ENCODE results near the gene ZNF266. TPM values are rescaled to one million over a fixed set of nuclear protein-coding genes. Genes with fewer than 3 reads are reported as not detected.

Gene ZNF266
- total RNA-seq, 1 donor from 2014 or later: 10.4 TPM

Other genes starting within 250 kb of the ZNF266 start
- not detected for gene OR7D4, start 216.0 kb downstream of the ZNF266 start, total RNA-seq
- not detected for gene OR7E24, start 184.6 kb downstream of the ZNF266 start, total RNA-seq
- gene ZNF699, start 125.7 kb downstream of the ZNF266 start, total RNA-seq: 3.2 TPM
- gene ZNF559, start 111.4 kb downstream of the ZNF266 start, total RNA-seq: 19.4 TPM
- 2.4 TPM for gene ZNF177, start 72.6 kb downstream of the ZNF266 start, total RNA-seq
- not detected for gene ZNF560, start 63.0 kb upstream of the ZNF266 start, total RNA-seq
- gene ZNF426, start 103.1 kb upstream of the ZNF266 start, total RNA-seq: 11.7 TPM
- 16.7 TPM for gene ZNF121, start 148.9 kb upstream of the ZNF266 start, total RNA-seq
- 18.5 TPM for gene ZNF561, start 185.7 kb upstream of the ZNF266 start, total RNA-seq
- gene ZNF562, start 239.5 kb upstream of the ZNF266 start, total RNA-seq: 22.5 TPM

Data from Right ventricle myocardium superior (tissue), 1 donor.